Glutamatergic neuron (in vitro differentiated cells): ENCODE data around the gene THSD4. TPM values are rescaled to one million over a fixed set of nuclear protein-coding genes. Genes with fewer than 3 reads are reported as not detected.

Source experiments
- DNase-seq: peaks from one replicate; pipeline ENCODE4 v3.0.0; 2022
- H3K27ac Mint-ChIP-seq: one replicate; pipeline ENCODE4 v1.8.0; 2020; ENCODE audit warnings: mild to moderate bottlenecking, mixed read lengths, inconsistent platforms; ENCODE audit not compliant: unreplicated experiment
- H3K27me3 Mint-ChIP-seq: one replicate; pipeline ENCODE4 v1.8.0; 2020; ENCODE audit warnings: mild to moderate bottlenecking, moderate library complexity, mixed read lengths, inconsistent platforms; ENCODE audit not compliant: unreplicated experiment
- H3K36me3 Mint-ChIP-seq: one replicate; pipeline ENCODE4 v1.8.0; 2020; ENCODE audit warnings: mild to moderate bottlenecking, mixed read lengths, inconsistent platforms; ENCODE audit not compliant: unreplicated experiment
- H3K4me1 Mint-ChIP-seq: one replicate; pipeline ENCODE4 v1.8.0; 2020; ENCODE audit warnings: mild to moderate bottlenecking, low read depth, mixed read lengths, inconsistent platforms; ENCODE audit not compliant: unreplicated experiment
- H3K4me3 Mint-ChIP-seq: one replicate; pipeline ENCODE4 v1.8.0; 2020; ENCODE audit warnings: mild to moderate bottlenecking, mixed read lengths, inconsistent platforms; ENCODE audit not compliant: unreplicated experiment
- H3K9me3 Mint-ChIP-seq: one replicate; pipeline ENCODE4 v1.8.0; 2020; ENCODE audit warnings: mild to moderate bottlenecking, moderate library complexity, mixed read lengths, inconsistent platforms; ENCODE audit not compliant: unreplicated experiment
- total RNA-seq: library from RNA; stranded (reverse); fragmentation: NEBNext Ultra II Directional; extraction: Animal tissue kit (Norgen Biotek cat#: 25700); gene quantifications from one replicate; pipeline ENCODE4 v1.2.1, GENCODE V29; 2021; ENCODE audit not compliant: unreplicated experiment
- TF ChIP-seq, protein P1 (sequence below): fragments of 200-600 bp; sonication (generic); IDR thresholded peaks from one replicate; pipeline ENCODE4 v1.5.0; 2021; ENCODE audit not compliant: partially characterized antibody, unreplicated experiment

The THSD4 gene
- total RNA-seq, 1 donor from 2014 or later: 12.3 TPM

DNA sequence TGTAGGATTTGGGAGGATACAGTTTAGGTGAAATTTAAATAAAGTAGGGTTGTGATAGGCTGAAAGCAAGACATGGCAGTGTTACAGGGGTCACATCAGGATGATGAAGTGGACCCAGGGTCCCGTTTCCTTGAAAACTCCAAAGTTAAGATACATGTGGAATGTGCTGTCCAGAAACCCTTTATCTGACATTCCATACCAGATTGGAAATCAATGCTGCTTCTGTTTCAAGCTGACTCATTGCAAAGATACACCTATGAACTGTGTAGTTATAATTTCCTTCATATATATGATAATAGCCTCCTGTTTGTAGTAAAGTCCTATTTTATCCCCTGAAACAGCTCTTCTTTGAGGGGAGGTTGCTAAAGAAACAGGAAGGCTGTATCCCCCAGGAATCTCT lies 624.1 kb downstream of the THSD4 start:
- Mint-ChIP-seq H3K4me3 (peak overlapping the region; percentile 64), H3K27me3 (peaks cover 5% of the 10 kb centered on the region), H3K4me1 (peaks cover 20% of the 10 kb centered on the region), H3K36me3 (no peaks in the 10 kb centered on the region), H3K9me3 (peaks cover 14% of the 10 kb centered on the region), H3K27ac (peak overlapping the region; percentile 57)
- TF ChIP-seq, protein P1, sequence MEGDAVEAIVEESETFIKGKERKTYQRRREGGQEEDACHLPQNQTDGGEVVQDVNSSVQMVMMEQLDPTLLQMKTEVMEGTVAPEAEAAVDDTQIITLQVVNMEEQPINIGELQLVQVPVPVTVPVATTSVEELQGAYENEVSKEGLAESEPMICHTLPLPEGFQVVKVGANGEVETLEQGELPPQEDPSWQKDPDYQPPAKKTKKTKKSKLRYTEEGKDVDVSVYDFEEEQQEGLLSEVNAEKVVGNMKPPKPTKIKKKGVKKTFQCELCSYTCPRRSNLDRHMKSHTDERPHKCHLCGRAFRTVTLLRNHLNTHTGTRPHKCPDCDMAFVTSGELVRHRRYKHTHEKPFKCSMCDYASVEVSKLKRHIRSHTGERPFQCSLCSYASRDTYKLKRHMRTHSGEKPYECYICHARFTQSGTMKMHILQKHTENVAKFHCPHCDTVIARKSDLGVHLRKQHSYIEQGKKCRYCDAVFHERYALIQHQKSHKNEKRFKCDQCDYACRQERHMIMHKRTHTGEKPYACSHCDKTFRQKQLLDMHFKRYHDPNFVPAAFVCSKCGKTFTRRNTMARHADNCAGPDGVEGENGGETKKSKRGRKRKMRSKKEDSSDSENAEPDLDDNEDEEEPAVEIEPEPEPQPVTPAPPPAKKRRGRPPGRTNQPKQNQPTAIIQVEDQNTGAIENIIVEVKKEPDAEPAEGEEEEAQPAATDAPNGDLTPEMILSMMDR: no peak
- no peak for DNase-seq

- Mint-ChIP-seq H3K9me3 (peaks cover 8% of the 10 kb centered on the region), H3K4me3 (no peak overlapping the region), H3K27ac (no peak overlapping the region), H3K36me3 (peaks cover 4% of the 10 kb centered on the region), H3K4me1 (peaks cover 34% of the 10 kb centered on the region), H3K27me3 (no peaks in the 10 kb centered on the region)
- no peak for DNase-seq
- TF ChIP-seq, protein P1: no peak
Observed at GRCh38 chr15:71742964-71743363, 627.7 kb downstream of the THSD4 start.

- no peaks in the 10 kb centered on the region for H3K27me3 Mint-ChIP-seq
- DNase-seq: peak; percentile 61
- TF ChIP-seq, protein P1: peak; percentile 89
- peak overlapping the region; percentile 26 for H3K4me3 Mint-ChIP-seq
- no peak overlapping the region for H3K27ac Mint-ChIP-seq
- H3K4me1 Mint-ChIP-seq: peaks cover 37% of the 10 kb centered on the region
- H3K9me3 Mint-ChIP-seq: peaks cover 7% of the 10 kb centered on the region
- peaks cover 6% of the 10 kb centered on the region for H3K36me3 Mint-ChIP-seq
Observed at GRCh38 chr15:71743861-71744382, 628.7 kb downstream of the THSD4 start.

- Mint-ChIP-seq H3K9me3 (peaks cover 21% of the 10 kb centered on the region), H3K27ac (no peak overlapping the region), H3K4me1 (peaks cover 37% of the 10 kb centered on the region), H3K4me3 (no peak overlapping the region), H3K27me3 (peaks cover 8% of the 10 kb centered on the region), H3K36me3 (peaks cover 10% of the 10 kb centered on the region)
- no peak for DNase-seq
- TF ChIP-seq, protein P1: no peak
Observed at GRCh38 chr15:71746719-71747118, 631.4 kb downstream of the THSD4 start.

GRCh38 chr15:71747128-71748083 lies 632.1 kb downstream of the THSD4 start:
- Mint-ChIP-seq H3K4me3 (peak overlapping the region; percentile 21), H3K4me1 (peaks cover 39% of the 10 kb centered on the region), H3K27ac (peak overlapping the region; percentile 87), H3K36me3 (peaks cover 10% of the 10 kb centered on the region), H3K9me3 (peaks cover 21% of the 10 kb centered on the region), H3K27me3 (peaks cover 8% of the 10 kb centered on the region)
- TF ChIP-seq, protein P1: no peak
- DNase-seq: no peak
